ENCODE data around the gene EBF3. TPM values are rescaled to one million over a fixed set of nuclear protein-coding genes. Genes with fewer than 3 reads are reported as not detected.

EBF3 gene
- total and polyA plus RNA-seq, 2 donors (not counting 3 experiments of a cell fraction or from before 2014, with no cell fraction given) = 0.92 to 2.7 TPM

DNA sequence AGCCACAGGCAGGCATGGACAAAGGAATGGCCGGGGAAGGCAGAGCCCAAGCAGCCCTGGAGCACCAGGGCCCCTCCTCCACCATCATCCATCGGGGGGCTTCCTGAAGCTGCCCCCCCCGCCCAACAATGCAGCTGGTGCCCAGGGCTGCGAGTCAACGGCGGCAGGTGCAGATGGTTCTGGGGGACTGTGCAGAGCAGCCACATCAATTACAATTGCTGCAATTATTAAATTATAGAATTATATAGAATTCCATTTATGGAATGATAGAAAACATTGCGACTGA is 28.3 kb downstream of the EBF3 start:
- Histone ChIP-seq H2AFZ (ENCODE audit: low read depth, low read length) (no peak overlapping the region), H3K9me3 (replicated peaks; ENCODE audit: control insufficient read depth, insufficient read depth, low read length) (no peaks in the 10 kb centered on the region), H3K27me3 (ENCODE audit: control insufficient read depth in 2 of 2, insufficient read depth in 2 of 2, low read length in 2 of 2) (no peaks in the 10 kb centered on the region), H4K20me1 (replicated peaks; ENCODE audit: control insufficient read depth, extremely low read depth, insufficient read depth, low read length) (no peaks in the 10 kb centered on the region), H3K9me1 (replicated peaks; ENCODE audit: control insufficient read depth, extremely low read depth, insufficient read depth, low read length) (no peaks in the 10 kb centered on the region), H3K79me2 (ENCODE audit: control insufficient read depth, insufficient read depth, low read length) (no peaks in the 10 kb centered on the region), H3K4me3 (replicated peaks in 1 of 3; ENCODE audit: insufficient read depth in 1 of 3, low read depth in 1 of 3, low read length in 3 of 3) (no peak overlapping the region), H3K4me2 (ENCODE audit: insufficient read depth, low read length) (no peak overlapping the region), H3K9ac (replicated peaks; ENCODE audit: extremely low read depth, insufficient read depth, low read length) (no peak overlapping the region), H3K27ac (ENCODE audit: insufficient read depth, low read depth, low read length) (no peak overlapping the region), H3K36me3 (ENCODE audit: control insufficient read depth in 2 of 2, extremely low read depth in 1 of 2, insufficient read depth in 2 of 2, low read length in 2 of 2) (no peaks in the 10 kb centered on the region), H3K4me1 (ENCODE audit: control insufficient read depth, extremely low read depth, insufficient read depth, low read length) (no peaks in the 10 kb centered on the region)
- ChIA-PET POLR2A (no interaction called here), CTCF (no interaction called here)
- dilution Hi-C loops (cut with MboI; ENCODE audit: extremely low pct_ligation_motif_present, low sequenced_read_pairs) = no loop called here
- FAIRE-seq (no peak), DNase-seq (ENCODE audit: low read depth, low spot score) (no peak)
- TF ChIP-seq EZH2 (IDR thresholded peaks at IDR 0.05; ENCODE audit: borderline replicate concordance, low read depth, low read length, severe bottlenecking) = no peak
- no peak for TF ChIP-seq GATA2 (IDR thresholded peaks at IDR 0.05; ENCODE audit: insufficient read depth, insufficient read length, low read depth, low read length)
- TF ChIP-seq JUN (IDR thresholded peaks at IDR 0.05; ENCODE audit: borderline replicate concordance, insufficient read depth, insufficient read length, low read depth) = no peak
- TF ChIP-seq MYC (IDR thresholded peaks at IDR 0.05; ENCODE audit: low read depth, low read length) = no peak
- no peak for TF ChIP-seq POLR2AphosphoS5 (IDR thresholded peaks at IDR 0.05; ENCODE audit: insufficient read depth, low read depth, low read length)
- no peak for TF ChIP-seq POLR2A (IDR thresholded peaks at IDR 0.05; ENCODE audit: low read depth, low read length)
- no peak for TF ChIP-seq MAX (IDR thresholded peaks at IDR 0.05; ENCODE audit: insufficient read depth, insufficient read length)
- no peak for TF ChIP-seq FOS (IDR thresholded peaks at IDR 0.05; ENCODE audit: borderline replicate concordance, insufficient read depth, low read length)
- intact Hi-C loops (cut with micrococcal nuclease) = no loop called here
- no TSS peak for BruUV-seq (replicated peaks)

GRCh38 chr10:129935102-129935866 is 28.8 kb downstream of the EBF3 start:
- no peak for DNase-seq (ENCODE audit: low read depth, low spot score)
- Histone ChIP-seq H3K79me2 (ENCODE audit: control insufficient read depth, insufficient read depth, low read length) (no peaks in the 10 kb centered on the region), H3K9me1 (replicated peaks; ENCODE audit: control insufficient read depth, extremely low read depth, insufficient read depth, low read length) (no peaks in the 10 kb centered on the region), H4K20me1 (replicated peaks; ENCODE audit: control insufficient read depth, extremely low read depth, insufficient read depth, low read length) (no peaks in the 10 kb centered on the region), H3K4me2 (ENCODE audit: insufficient read depth, low read length) (no peak overlapping the region), H2AFZ (ENCODE audit: low read depth, low read length) (no peak overlapping the region), H3K9ac (replicated peaks; ENCODE audit: extremely low read depth, insufficient read depth, low read length) (no peak overlapping the region), H3K9me3 (replicated peaks; ENCODE audit: control insufficient read depth, insufficient read depth, low read length) (no peaks in the 10 kb centered on the region), H3K4me1 (ENCODE audit: control insufficient read depth, extremely low read depth, insufficient read depth, low read length) (no peaks in the 10 kb centered on the region), H3K36me3 (ENCODE audit: control insufficient read depth in 2 of 2, extremely low read depth in 1 of 2, insufficient read depth in 2 of 2, low read length in 2 of 2) (no peaks in the 10 kb centered on the region), H3K4me3 (replicated peaks in 1 of 3; ENCODE audit: insufficient read depth in 1 of 3, low read depth in 1 of 3, low read length in 3 of 3) (no peak overlapping the region), H3K27ac (ENCODE audit: insufficient read depth, low read depth, low read length) (no peak overlapping the region), H3K27me3 (ENCODE audit: control insufficient read depth in 2 of 2, insufficient read depth in 2 of 2, low read length in 2 of 2) (no peaks in the 10 kb centered on the region)
- ChIA-PET POLR2A (no interaction called here), CTCF (no interaction called here)
- TF ChIP-seq MAX (IDR thresholded peaks at IDR 0.05; ENCODE audit: insufficient read depth, insufficient read length) (no peak), POLR2A (IDR thresholded peaks at IDR 0.05; ENCODE audit: low read depth, low read length) (no peak), MYC (IDR thresholded peaks at IDR 0.05; ENCODE audit: low read depth, low read length) (no peak), EZH2 (IDR thresholded peaks at IDR 0.05; ENCODE audit: borderline replicate concordance, low read depth, low read length, severe bottlenecking) (no peak), FOS (IDR thresholded peaks at IDR 0.05; ENCODE audit: borderline replicate concordance, insufficient read depth, low read length) (no peak), POLR2AphosphoS5 (IDR thresholded peaks at IDR 0.05; ENCODE audit: insufficient read depth, low read depth, low read length) (no peak), CTCF (IDR thresholded peaks at IDR 0.05; ENCODE audit: extremely low read depth in 1 of 2, insufficient read depth in 1 of 2, low read depth in 1 of 2, low read length in 2 of 2) (no peak), GATA2 (IDR thresholded peaks at IDR 0.05; ENCODE audit: insufficient read depth, insufficient read length, low read depth, low read length) (no peak), JUN (IDR thresholded peaks at IDR 0.05; ENCODE audit: borderline replicate concordance, insufficient read depth, insufficient read length, low read depth) (no peak)
- dilution Hi-C loops (cut with MboI; ENCODE audit: extremely low pct_ligation_motif_present, low sequenced_read_pairs) (no loop called here), intact Hi-C loops (cut with micrococcal nuclease) (no loop called here)
- BruUV-seq (replicated peaks) = no TSS peak
- FAIRE-seq = no peak
